Smooth muscle cell (in vitro differentiated cells): ENCODE results near the gene HIVEP2. TPM values are rescaled to one million over a fixed set of nuclear protein-coding genes. Genes with fewer than 3 reads are reported as not detected.

Experiments used
- DNase-seq: peaks from one replicate; lab custom pipeline; 2025; ENCODE audit not compliant: unreplicated experiment; lab: John Stamatoyannopoulos, UW
- H2AFZ ChIP-seq: fragments of 200-600 bp; sonication (generic); 2 replicates; pipeline ENCODE4 v1.6.0; 2016; ENCODE audit warnings: antibody characterized with exemption, low read depth, mild to moderate bottlenecking
- H3F3A ChIP-seq: fragments of 200-600 bp; sonication (generic); 2 replicates; pipeline ENCODE4 v1.6.0; 2017; ENCODE audit warnings: antibody characterized with exemption, low read depth
- H3K27ac ChIP-seq: fragments of 200-600 bp; sonication (generic); 2 replicates; pipeline ENCODE4 v1.5.1; 2016; ENCODE audit warnings: low read depth, mild to moderate bottlenecking
- H3K27me3 ChIP-seq: fragments of 200-600 bp; sonication (generic); 2 replicates; pipeline ENCODE4 v1.6.1; 2016; ENCODE audit warnings: low read depth, mild to moderate bottlenecking
- H3K36me3 ChIP-seq: fragments of 200-600 bp; sonication (generic); 2 replicates; pipeline ENCODE4 v1.5.1; 2016; ENCODE audit warnings: low read depth
- H3K4me1 ChIP-seq: fragments of 200-600 bp; sonication (generic); 2 replicates; pipeline ENCODE4 v1.5.1; 2016; ENCODE audit warnings: low read depth
- H3K4me2 ChIP-seq: fragments of 200-600 bp; sonication (generic); 2 replicates; pipeline ENCODE4 v1.6.0; 2016; ENCODE audit warnings: mild to moderate bottlenecking
- H3K4me3 ChIP-seq: fragments of 200-600 bp; sonication (generic); 2 replicates; pipeline ENCODE4 v1.5.1; 2016; ENCODE audit warnings: mild to moderate bottlenecking
- H3K79me2 ChIP-seq: fragments of 200-600 bp; sonication (generic); 2 replicates; pipeline ENCODE4 v1.6.0; 2016; ENCODE audit warnings: low read depth, mild to moderate bottlenecking
- H3K9ac ChIP-seq: fragments of 200-600 bp; sonication (generic); 2 replicates; pipeline ENCODE4 v1.6.0; 2016; ENCODE audit warnings: low read depth
- H3K9me3 ChIP-seq: fragments of 200-600 bp; sonication (generic); replicated peaks from 2 replicates; pipeline ENCODE4 v1.5.1; 2016; ENCODE audit warnings: low read depth
- H4K20me1 ChIP-seq: fragments of 200-600 bp; sonication (generic); 2 replicates; pipeline ENCODE4 v1.6.0; 2016; ENCODE audit warnings: low read depth
- WGBS: methylation state at CpG from one replicate; pipeline ENCODE4 v1.1.7; 2016; ENCODE audit warnings: low lambda C conversion rate; 5-methylcytosine and 5-hydroxymethylcytosine counted together
- polyA plus RNA-seq: library from polyadenylated mRNA; unstranded; fragments of >200 nt; fragmentation: Nextera tagmentation; extraction: Ambion mirVana; gene quantifications from 2 replicates; pipeline ENCODE4 v1.2.1, GENCODE V29; 2016
- total RNA-seq: library from RNA; depleted of rRNA; stranded (reverse); fragments of >200 nt; gene quantifications from 2 replicates; pipeline ENCODE4 v1.2.3, GENCODE V29; 2014
- TF ChIP-seq, protein P1 (sequence below): fragments of 200-600 bp; sonication (generic); IDR thresholded peaks from 2 replicates; pipeline ENCODE4 v1.5.1; 2017; ENCODE audit warnings: borderline replicate concordance, mild to moderate bottlenecking, antibody characterized with exemption; ENCODE audit not compliant: insufficient read depth, poor library complexity, severe bottlenecking

The HIVEP2 gene
- total and polyA plus RNA-seq, 2 experiments from 2014 or later, result 3.2 to 12.5 TPM

DNA sequence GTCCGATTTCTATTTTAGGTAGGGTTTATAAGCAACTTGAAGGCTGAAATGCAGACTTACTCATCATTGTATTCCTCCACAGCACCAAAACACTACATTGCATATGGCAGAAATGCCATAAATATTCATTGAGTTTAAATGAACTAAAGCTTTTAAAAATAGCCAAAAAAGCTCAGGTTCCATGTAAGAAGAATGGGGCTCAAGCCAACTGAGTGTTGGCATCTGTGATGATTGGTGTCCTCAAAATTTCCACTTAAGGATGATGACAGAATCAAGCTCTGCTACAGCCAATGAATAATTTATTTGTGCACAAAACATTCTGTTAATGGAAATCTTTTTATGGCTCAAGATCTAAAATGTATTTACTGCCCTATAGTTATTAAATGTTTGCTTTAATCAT, 115.4 kb downstream of the HIVEP2 start:
- TF ChIP-seq, protein P1, sequence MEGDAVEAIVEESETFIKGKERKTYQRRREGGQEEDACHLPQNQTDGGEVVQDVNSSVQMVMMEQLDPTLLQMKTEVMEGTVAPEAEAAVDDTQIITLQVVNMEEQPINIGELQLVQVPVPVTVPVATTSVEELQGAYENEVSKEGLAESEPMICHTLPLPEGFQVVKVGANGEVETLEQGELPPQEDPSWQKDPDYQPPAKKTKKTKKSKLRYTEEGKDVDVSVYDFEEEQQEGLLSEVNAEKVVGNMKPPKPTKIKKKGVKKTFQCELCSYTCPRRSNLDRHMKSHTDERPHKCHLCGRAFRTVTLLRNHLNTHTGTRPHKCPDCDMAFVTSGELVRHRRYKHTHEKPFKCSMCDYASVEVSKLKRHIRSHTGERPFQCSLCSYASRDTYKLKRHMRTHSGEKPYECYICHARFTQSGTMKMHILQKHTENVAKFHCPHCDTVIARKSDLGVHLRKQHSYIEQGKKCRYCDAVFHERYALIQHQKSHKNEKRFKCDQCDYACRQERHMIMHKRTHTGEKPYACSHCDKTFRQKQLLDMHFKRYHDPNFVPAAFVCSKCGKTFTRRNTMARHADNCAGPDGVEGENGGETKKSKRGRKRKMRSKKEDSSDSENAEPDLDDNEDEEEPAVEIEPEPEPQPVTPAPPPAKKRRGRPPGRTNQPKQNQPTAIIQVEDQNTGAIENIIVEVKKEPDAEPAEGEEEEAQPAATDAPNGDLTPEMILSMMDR, result no peak
- H4K20me1 ChIP-seq, result peaks cover 4% of the 10 kb centered on the region
- no peaks in the 10 kb centered on the region for H3K4me1 ChIP-seq
- no peaks in the 10 kb centered on the region for H3K9me3 ChIP-seq
- no peak overlapping the region for H3K9ac ChIP-seq
- H3K4me2 ChIP-seq, result no peak overlapping the region
- no peaks in the 10 kb centered on the region for H3K36me3 ChIP-seq
- H3F3A ChIP-seq, result peaks cover 3% of the 10 kb centered on the region
- no peak overlapping the region for H3K27ac ChIP-seq
- no peak for DNase-seq
- no peak overlapping the region for H2AFZ ChIP-seq
- H3K27me3 ChIP-seq, result no peaks in the 10 kb centered on the region
- H3K79me2 ChIP-seq, result no peaks in the 10 kb centered on the region
- WGBS, result 96% methylated on average over 1 of the region's 1 CpG
- H3K4me3 ChIP-seq, result no peak overlapping the region

DNA sequence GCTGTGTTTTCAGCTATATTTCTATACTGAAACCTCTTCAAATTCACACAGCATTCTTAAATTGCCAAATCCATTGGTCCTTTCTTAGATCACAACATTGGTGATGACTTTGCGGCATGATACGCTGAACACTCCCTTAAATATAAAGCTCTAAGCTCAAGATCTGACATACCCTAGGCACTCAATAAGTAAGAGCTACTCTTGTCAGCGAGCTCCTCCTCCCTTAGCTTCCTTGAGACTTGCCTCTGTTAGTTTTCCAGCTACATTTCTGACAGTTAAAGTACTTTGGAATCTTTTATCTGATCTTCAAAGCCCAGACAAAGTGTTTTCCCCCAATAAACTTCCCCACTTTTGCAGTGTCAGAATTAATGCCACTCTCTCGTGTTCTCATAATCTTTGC, 117.0 kb downstream of the HIVEP2 start:
- Histone ChIP-seq H3K27ac (peak overlapping the region; percentile 0), H4K20me1 (peaks cover 10% of the 10 kb centered on the region), H3K27me3 (no peaks in the 10 kb centered on the region), H3K4me3 (no peak overlapping the region), H3K9me3 (no peaks in the 10 kb centered on the region), H3K79me2 (no peaks in the 10 kb centered on the region), H3K4me2 (peak overlapping the region; percentile 9), H3K4me1 (no peaks in the 10 kb centered on the region), H3K9ac (no peak overlapping the region), H2AFZ (no peak overlapping the region), H3F3A (peaks cover 3% of the 10 kb centered on the region), H3K36me3 (no peaks in the 10 kb centered on the region)
- TF ChIP-seq, protein P1, result no peak
- no peak for DNase-seq
- WGBS, result 22% methylated on average over 4 of the region's 4 CpGs

DNA sequence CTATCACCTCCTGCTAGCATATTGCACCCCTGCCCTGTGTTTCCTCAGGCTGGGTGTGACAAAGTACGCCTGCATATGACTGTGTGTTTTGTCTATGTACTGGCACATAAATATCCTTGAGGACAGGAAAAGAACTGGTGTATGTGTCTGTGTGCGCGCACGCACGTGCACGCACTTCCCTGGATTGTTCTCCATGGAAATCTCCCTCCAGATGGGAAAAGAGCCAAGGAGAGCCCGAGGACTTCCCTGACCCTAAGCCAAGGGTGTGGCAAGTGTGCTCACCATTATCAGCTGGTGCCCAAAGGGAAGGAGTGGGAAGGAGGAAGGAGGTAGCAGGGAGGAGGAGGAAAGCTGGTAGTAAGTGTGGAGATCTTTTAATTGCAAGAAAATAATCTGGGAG, 117.6 kb downstream of the HIVEP2 start:
- no peak overlapping the region for H3K27ac ChIP-seq
- no peak overlapping the region for H3K4me3 ChIP-seq
- WGBS, result 75% methylated on average over 7 of the region's 7 CpGs

DNA sequence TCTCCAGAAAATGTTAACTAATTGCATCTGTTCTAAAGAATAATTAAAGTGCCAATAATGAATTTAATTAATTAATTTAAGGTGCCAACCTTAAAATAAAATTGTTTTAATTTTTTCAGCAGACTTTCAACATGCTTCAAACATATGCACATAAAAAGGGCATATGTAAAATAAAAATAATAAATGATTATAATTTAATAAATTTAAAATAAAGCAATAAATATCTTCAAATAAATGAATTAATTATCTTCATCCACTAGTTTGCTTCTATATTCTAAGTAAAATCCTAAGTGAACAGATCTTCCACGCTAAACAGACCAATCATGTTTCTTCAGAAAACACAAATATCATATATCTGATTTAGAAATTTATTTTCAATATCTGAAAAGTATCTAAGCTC, 119.2 kb downstream of the HIVEP2 start:
- Histone ChIP-seq H3K27me3 (no peaks in the 10 kb centered on the region), H3K79me2 (peaks cover 14% of the 10 kb centered on the region), H3K4me1 (no peaks in the 10 kb centered on the region), H3K36me3 (no peaks in the 10 kb centered on the region), H3K9ac (no peak overlapping the region), H3K9me3 (no peaks in the 10 kb centered on the region), H3K4me2 (no peak overlapping the region), H2AFZ (no peak overlapping the region), H4K20me1 (peaks cover 24% of the 10 kb centered on the region), H3K27ac (no peak overlapping the region), H3F3A (peaks cover 3% of the 10 kb centered on the region), H3K4me3 (no peak overlapping the region)
- WGBS, result 88% methylated on average over 1 of the region's 1 CpG
- TF ChIP-seq, protein P1, result no peak
- DNase-seq, result no peak

More for the DNA sequence above, 117.6 kb downstream of the HIVEP2 start:
- TF ChIP-seq, protein P1, result no peak
- H3K9me3 ChIP-seq, result no peaks in the 10 kb centered on the region
- no peak overlapping the region for H2AFZ ChIP-seq
- H3K79me2 ChIP-seq, result peaks cover 4% of the 10 kb centered on the region
- no peaks in the 10 kb centered on the region for H3K36me3 ChIP-seq
- no peak for DNase-seq
- no peaks in the 10 kb centered on the region for H3K4me1 ChIP-seq
- H3F3A ChIP-seq, result peaks cover 3% of the 10 kb centered on the region
- H3K4me2 ChIP-seq, result peak overlapping the region; percentile 9
- H3K9ac ChIP-seq, result no peak overlapping the region
- no peaks in the 10 kb centered on the region for H3K27me3 ChIP-seq
- peaks cover 16% of the 10 kb centered on the region for H4K20me1 ChIP-seq
